AG09309 (cell line): ENCODE measurements around the gene AHSP.
"Not testable (repeated sequence)": the region's sequence is repeated elsewhere in the genome, so short reads cannot be mapped to it uniquely, and the experiment has no call there.

Source experiments
- DNase-seq: peaks from one replicate; pipeline ENCODE4 v3.0.0-alpha.2; 2010; ENCODE audit warnings: low read depth
- H3K4me3 ChIP-seq: 2 replicates; pipeline ENCODE4 v1.5.1; 2011; ENCODE audit warnings: mild to moderate bottlenecking, low read depth, low read length, moderate library complexity; ENCODE audit not compliant: control insufficient read depth
- CTCF ChIP-seq: IDR thresholded peaks from 2 replicates; pipeline ENCODE4 v1.5.1; 2011; ENCODE audit warnings: mild to moderate bottlenecking, low read depth, low read length, inconsistent platforms; ENCODE audit not compliant: insufficient read depth, control insufficient read depth; ENCODE audit errors: missing control alignments

The AHSP gene

GRCh38 chr16:31542763-31543162 is 15.1 kb downstream of the AHSP start:
- TF ChIP-seq CTCF: no peak
- no peak for DNase-seq

GRCh38 chr16:31561426-31562233 is 33.9 kb downstream of the AHSP start:
- H3K4me3 ChIP-seq: no peak overlapping the region
- no peak for TF ChIP-seq CTCF
- DNase-seq: no peak

More at GRCh38 chr16:31542763-31543162, 15.1 kb downstream of the AHSP start:
- no peak overlapping the region for H3K4me3 ChIP-seq

- no peak for TF ChIP-seq CTCF
- DNase-seq: no peak
- H3K4me3 ChIP-seq: peak overlapping the region; percentile 12
Observed at GRCh38 chr16:31568577-31569359, 41.1 kb downstream of the AHSP start.

- TF ChIP-seq CTCF: no peak
- no peak overlapping the region for H3K4me3 ChIP-seq
- no peak for DNase-seq
Observed at GRCh38 chr16:31569360-31569717, 41.6 kb downstream of the AHSP start.

GRCh38 chr16:31572821-31573220 is 45.1 kb downstream of the AHSP start:
- no peak overlapping the region for H3K4me3 ChIP-seq
- DNase-seq: no peak
- no peak for TF ChIP-seq CTCF

GRCh38 chr16:31574159-31574558 is 46.5 kb downstream of the AHSP start:
- H3K4me3 ChIP-seq, DNase-seq: not testable (repeated sequence)

GRCh38 chr16:31577411-31577810 is 49.7 kb downstream of the AHSP start:
- DNase-seq: no peak
- no peak overlapping the region for H3K4me3 ChIP-seq
- no peak for TF ChIP-seq CTCF
